HG03571 (cell line): ENCODE results near the gene SMG6.
"Not testable (repeated sequence)": the region's sequence is repeated elsewhere in the genome, so short reads cannot be mapped to it uniquely, and the experiment has no call there.

ENCODE experiments used
- ATAC-seq: cut with Tn5 transposase; IDR thresholded peaks from one replicate; pipeline ENCODE4 v1.9.1; 2021; ENCODE audit not compliant: unreplicated experiment

The SMG6 gene

GRCh38 chr17:2151358-2152033 is 152.1 kb downstream of the SMG6 start:
- ATAC-seq = no peak

DNA sequence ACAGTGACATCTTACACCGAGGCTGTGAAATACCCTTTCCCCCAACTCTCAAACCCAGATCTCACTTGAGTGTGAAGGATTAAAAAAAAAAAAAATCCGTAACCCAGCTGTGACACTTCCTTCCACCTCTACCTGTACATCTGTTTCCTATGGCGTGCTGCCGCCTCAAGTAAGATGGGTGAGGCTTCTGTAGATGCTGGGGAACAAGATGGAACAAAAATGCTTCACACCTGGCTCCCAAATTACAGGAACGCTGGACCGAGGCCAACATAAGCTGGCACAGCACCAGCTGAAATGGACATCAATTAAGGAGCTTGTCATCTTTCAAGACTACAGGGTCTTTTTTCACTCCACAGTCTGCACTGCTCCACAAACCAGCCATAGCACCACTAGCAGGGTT is 152.8 kb downstream of the SMG6 start:
- no peak for ATAC-seq

DNA sequence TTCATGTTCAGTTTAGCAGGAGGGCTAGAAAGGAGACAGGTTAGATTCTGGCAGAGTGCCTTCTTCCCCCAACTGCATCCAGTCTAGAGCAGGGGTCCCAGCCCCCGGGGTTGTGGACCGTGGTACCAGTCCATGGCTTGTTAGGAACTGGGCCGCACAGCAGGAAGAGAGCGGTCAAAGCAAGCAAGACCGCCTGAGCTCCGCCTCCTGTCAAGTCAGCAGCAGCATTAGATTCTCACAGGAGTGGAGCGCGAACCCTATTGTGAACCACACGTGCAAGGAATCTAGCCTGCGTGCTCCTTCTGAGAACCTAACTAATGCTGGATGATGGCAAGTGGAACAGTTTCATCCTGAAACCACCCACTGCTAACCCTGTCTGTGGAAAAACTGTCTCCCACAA is 153.7 kb downstream of the SMG6 start:
- no peak for ATAC-seq

DNA sequence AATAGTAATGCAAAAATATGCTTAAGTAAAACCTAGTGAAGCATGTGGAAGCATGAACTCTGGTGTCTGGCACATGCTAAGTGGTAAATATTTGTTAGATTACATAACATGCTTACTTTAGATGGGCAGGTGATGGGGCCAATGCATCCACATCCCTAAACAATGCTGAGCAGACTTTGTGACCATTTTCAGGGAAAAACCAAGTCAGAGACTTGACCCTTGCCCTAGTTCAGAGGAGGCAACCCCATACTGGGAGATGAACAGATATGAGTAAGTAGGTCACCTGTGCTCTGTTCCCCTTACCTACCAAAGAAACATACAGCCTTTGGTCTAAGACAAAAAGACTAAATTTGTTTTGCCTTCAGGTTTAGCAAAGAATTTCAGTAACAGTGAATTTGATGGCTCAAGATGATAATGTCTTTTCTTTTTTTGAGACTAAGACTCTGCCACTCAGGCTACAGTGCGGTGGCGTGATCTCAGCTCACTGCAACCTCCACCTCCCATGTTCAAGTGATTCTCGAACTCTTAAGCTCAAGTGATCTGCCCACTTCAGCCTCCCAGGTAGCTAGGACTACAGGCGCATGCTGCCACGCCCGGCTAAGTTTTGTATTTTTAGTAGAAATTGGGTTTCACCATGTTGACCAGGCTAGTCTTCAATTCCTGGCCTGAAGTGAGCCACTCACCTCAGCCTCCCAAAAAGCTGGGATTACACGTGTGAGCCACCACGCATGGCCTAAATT is 157.3 kb downstream of the SMG6 start:
- ATAC-seq = no peak

DNA sequence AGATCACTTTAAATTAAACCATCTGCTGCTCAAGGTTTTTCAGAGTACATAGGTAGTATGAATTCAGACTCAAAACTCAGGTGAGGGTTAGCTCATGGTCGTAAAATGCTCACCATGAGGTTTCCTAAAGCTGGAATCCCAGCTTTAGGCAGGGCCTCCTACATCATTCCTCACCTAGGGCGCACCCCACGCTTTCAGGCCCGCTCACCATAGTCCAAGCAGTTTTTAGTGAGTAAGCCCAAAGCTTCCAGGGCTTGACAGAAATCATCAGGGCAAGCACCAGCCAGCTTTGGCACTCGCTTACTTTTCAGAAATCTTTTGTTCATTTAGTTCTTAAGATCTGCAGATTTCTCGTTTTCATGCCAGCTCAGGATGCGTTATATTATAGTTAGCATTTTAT is 158.9 kb downstream of the SMG6 start:
- no peak for ATAC-seq

GRCh38 chr17:2143332-2143731 is 160.3 kb downstream of the SMG6 start:
- ATAC-seq = no peak

DNA sequence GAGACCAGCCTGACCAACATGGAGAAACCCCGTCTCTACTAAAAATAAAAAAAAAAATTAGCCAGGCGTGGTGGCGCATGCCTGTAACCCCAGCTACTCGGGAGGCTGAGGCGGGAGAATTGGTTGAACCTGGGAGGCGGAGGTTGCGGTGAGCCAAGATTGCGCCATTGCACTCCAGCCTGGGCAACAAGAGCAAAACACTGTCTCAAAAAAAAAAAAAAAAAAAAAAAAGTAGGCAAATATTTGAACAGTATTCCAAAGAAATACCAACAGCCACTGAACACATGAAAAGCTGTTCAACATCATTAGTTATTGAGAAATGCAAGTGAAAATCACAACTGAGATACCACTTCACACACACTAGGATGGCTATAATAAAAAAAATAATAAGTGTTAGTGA is 160.9 kb downstream of the SMG6 start:
- ATAC-seq = not testable (repeated sequence)

GRCh38 chr17:2140683-2141082 is 162.9 kb downstream of the SMG6 start:
- no peak for ATAC-seq

DNA sequence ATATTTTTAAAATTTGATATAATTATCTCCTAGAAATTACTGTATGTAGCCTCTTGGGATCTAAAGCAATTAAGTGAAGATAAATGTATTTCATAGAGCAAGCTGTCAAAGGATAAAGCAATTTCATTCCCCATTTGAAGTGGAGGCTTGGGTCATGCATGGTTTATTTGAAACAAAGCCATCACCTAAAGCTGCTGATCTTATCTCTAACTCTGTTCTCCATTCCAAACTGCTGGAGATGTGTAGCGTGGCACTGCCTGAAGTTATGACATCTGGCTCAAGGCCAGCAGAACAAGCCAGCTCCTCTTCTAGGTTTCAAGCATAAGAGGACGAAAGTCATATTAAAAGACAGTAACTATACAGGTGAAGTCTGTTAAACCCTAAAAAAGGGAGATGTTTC is 164.8 kb downstream of the SMG6 start:
- ATAC-seq = no peak

DNA sequence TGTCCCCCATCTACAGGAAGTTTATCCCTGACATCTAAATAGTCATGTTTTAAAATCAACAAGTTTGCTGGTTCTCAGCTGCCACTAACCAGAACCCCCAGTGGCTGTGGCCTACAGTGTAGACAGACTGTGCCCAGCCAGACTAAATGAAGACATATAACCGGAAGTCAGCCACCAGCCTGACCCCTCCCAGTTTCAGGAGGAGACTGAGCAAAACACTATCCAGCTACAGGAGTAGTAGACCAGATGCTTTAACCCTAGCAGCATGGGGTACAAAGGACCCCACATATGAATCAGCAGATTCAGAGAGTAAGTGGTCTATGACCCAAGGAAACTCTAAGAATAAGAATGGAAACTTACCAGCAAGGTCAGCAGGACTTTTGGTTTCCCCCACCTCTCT is 165.3 kb downstream of the SMG6 start:
- ATAC-seq = no peak

GRCh38 chr17:2137342-2138098 is 166.1 kb downstream of the SMG6 start:
- no peak for ATAC-seq

- ATAC-seq = no peak
Measured at GRCh38 chr17:2136241-2136640, 167.3 kb downstream of the SMG6 start.

DNA sequence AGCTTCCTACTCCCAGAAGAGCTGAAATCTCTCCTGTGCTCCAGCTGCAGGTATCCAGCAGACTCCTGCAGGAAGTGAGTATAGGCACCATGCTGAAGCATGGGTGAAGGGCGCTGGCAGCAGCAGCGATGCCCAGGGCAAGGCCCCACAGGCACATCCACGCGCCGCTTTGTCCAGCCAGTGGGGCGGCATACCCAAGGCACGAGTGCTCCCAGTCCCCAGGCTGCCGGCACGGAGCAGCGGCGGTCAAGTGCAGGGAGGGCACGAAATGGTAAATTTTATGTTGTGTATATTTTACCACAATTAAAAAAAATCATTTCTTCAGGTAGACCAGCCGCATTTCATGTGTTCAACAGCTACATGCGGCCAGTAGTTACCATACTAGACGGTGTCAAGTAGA is 175.6 kb downstream of the SMG6 start:
- no peak for ATAC-seq

DNA sequence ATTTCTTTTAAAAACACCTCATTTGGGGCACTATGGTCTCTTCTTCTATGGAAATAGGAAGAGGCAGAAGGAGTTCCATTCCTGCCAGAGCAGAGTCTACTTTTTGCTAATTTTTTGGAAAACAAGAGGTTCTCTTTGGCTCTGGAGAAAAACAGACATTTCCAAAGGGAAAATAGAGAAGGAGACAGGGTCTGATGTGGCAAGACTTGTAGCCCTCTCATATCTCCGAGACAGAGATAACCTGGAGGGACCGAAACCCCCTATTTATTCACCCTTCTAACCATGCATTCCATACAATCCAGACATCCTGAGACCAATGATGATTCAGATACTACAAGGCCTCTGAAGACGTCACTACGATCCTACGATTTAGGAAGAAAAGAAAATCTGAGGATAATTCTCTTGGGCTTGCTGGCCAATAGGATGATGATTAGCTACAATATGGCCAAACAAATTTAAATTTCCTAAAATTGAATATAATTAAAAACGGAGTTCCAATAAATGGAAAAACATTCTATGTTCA is 178.5 kb downstream of the SMG6 start:
- no peak for ATAC-seq

DNA sequence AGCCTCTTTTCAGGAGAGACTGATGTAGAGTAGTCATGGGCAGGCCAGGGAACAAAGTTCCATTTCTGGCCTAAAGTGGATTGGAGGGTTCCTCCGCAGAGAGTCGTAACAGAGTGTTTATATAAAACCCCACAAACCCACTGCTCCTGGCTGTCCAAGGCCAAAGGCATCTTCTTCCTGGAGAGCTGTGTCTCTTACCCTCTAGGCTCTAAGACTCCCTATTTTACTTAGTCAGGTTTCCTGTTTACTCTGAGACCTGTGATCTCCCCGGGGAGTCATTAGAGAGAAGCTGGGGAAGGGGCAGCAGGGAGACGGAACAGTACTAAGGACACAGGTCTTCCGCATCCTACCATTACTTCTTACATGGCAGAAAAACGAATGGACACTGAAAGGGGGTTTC is 179.2 kb downstream of the SMG6 start:
- ATAC-seq = no peak

- no peak for ATAC-seq
Measured at GRCh38 chr17:2123375-2124251, 180.0 kb downstream of the SMG6 start.

- no peak for ATAC-seq
Measured at GRCh38 chr17:2122641-2123302, 180.8 kb downstream of the SMG6 start.

- ATAC-seq = no peak
Measured at GRCh38 chr17:2120586-2121335, 182.8 kb downstream of the SMG6 start.

DNA sequence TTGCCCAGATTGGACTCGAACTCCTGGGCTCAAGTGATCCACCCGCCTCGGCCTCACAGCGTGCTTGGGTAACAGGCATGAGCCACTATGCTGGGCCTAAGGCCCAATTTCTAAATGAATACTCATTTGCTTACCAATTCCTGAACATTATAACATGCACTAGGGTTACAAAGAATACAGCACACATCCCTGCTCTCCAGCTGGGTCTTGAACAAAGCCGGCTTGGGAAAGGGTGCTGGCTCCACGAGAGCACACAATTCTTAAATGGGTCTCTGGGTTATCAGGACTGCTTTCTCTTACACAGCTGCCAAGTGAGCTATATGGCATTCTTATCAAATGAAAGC is 190.3 kb downstream of the SMG6 start:
- no peak for ATAC-seq

- no peak for ATAC-seq
Measured at GRCh38 chr17:2111691-2112090, 191.9 kb downstream of the SMG6 start.
